T-cell (primary cell): ENCODE data around the gene LATS2. TPM values are rescaled to one million over a fixed set of nuclear protein-coding genes. Genes with fewer than 3 reads are reported as not detected.

Experiments
- ATAC-seq, 4 experiments: fragments of 200-7000 bp in 3 of 4; fragments of 150-1000 bp in 1 of 4; cut with Tn5 transposase; replicated peaks in 1 of 4; 1 replicate in 3 of 4; 2 replicates in 1 of 4; pipeline ENCODE4 v1.10.0; 2021; ENCODE audit warnings: moderate library complexity in 3 of 4, mild to moderate bottlenecking in 2 of 4, moderate number of reproducible peaks in 1 of 4
- CTCF ChIA-PET, 2 donors: fragments of 300-600 bp; sonication (Branson Sonifier 250); formaldehyde crosslinking; loops; one replicate each; lab custom pipeline; 2022; ENCODE audit warnings: antibody characterized with exemption in 2 of 2; lab: Charles Lee
- POLR2A ChIA-PET, 2 donors: fragments of 300-600 bp; sonication (Branson Sonifier 250); formaldehyde crosslinking; loops; one replicate each; lab custom pipeline; 2022; ENCODE audit warnings: antibody characterized with exemption in 2 of 2; lab: Charles Lee
- DNase-seq, 35 experiments: peaks; one replicate each; pipeline versions ENCODE4 v3.0.0 to v3.0.0-alpha.2; 2013 to 2023
- H3K27ac ChIP-seq: one replicate; pipeline ENCODE4 v1.5.1; 2013; ENCODE audit warnings: low read length
- H3K27me3 ChIP-seq, 2 experiments: replicated peaks in 1 of 2; 1 replicate in 1 of 2; 2 replicates in 1 of 2; pipeline versions ENCODE4 v1.6.1 to v1.7.0; 2013; ENCODE audit warnings: low read length in 1 of 2, mixed read lengths in 1 of 2; ENCODE audit not compliant: control insufficient read depth in 2 of 2, insufficient read depth in 2 of 2; ENCODE audit errors: extremely low read depth in 1 of 2
- H3K36me3 ChIP-seq, 2 donors: 1 replicate in 1 of 2; 2 replicates in 1 of 2; pipeline versions ENCODE4 v1.6.1 to v1.7.0; 2013; ENCODE audit warnings: low read length in 1 of 2; ENCODE audit not compliant: control insufficient read depth in 2 of 2, insufficient read depth in 1 of 2; ENCODE audit errors: extremely low read depth in 1 of 2
- H3K4me1 ChIP-seq, 2 experiments: 1 replicate in 1 of 2; 2 replicates in 1 of 2; pipeline versions ENCODE4 v1.6.1 to v1.7.0; 2013; ENCODE audit warnings: low read length in 2 of 2, mixed read lengths in 1 of 2; ENCODE audit not compliant: insufficient read depth in 2 of 2, control insufficient read depth in 1 of 2; ENCODE audit errors: extremely low read depth in 1 of 2
- H3K4me3 ChIP-seq, 2 donors: 1 replicate in 1 of 2; 2 replicates in 1 of 2; pipeline versions ENCODE4 v1.5.1 to v1.7.0; 2013; ENCODE audit warnings: mild to moderate bottlenecking in 2 of 2, low read length in 1 of 2, moderate library complexity in 1 of 2; ENCODE audit not compliant: control insufficient read depth in 1 of 2; ENCODE audit errors: extremely low read depth in 1 of 2
- H3K9me3 ChIP-seq: 2 replicates; pipeline ENCODE4 v1.7.0; 2013
- H3K27ac Mint-ChIP-seq, 2 donors: one replicate each; pipeline ENCODE4 v1.8.0; 2020 to 2021; ENCODE audit warnings: mild to moderate bottlenecking in 2 of 2, mixed read lengths in 2 of 2
- H3K27me3 Mint-ChIP-seq, 2 donors: one replicate each; pipeline ENCODE4 v1.8.0; 2021 to 2022; ENCODE audit warnings: mixed read lengths in 2 of 2
- H3K36me3 Mint-ChIP-seq: one replicate; pipeline ENCODE4 v1.8.0; 2021; ENCODE audit warnings: mixed read lengths
- H3K4me1 Mint-ChIP-seq, 3 donors: one replicate each; pipeline ENCODE4 v1.8.0; 2020 to 2022; ENCODE audit warnings: mixed read lengths in 3 of 3, mild to moderate bottlenecking in 1 of 3
- H3K4me3 Mint-ChIP-seq, 3 donors: one replicate each; pipeline ENCODE4 v1.8.0; 2020 to 2022; ENCODE audit warnings: mild to moderate bottlenecking in 3 of 3, mixed read lengths in 3 of 3, moderate library complexity in 3 of 3
- H3K9me3 Mint-ChIP-seq, 3 donors: one replicate each; pipeline ENCODE4 v1.8.0; 2020 to 2022; ENCODE audit warnings: mixed read lengths in 3 of 3
- WGBS: methylation state at CpG from one replicate; pipeline ENCODE4 v1.1.5; 2013; ENCODE audit warnings: missing lambda C conversion rate; ENCODE audit not compliant: insufficient coverage; 5-methylcytosine and 5-hydroxymethylcytosine counted together
- total RNA-seq, 35 experiments: library from RNA in 6 of 35; stranded (reverse) in 6 of 35; fragments of 120-200 nt in 1 of 35; gene quantifications; one replicate each; pipeline versions ENCODE4 v1.2.1 to v1.2.4 and lab custom pipeline; 2013 to 2026

The LATS2 gene
- total RNA-seq: 1 to 10 TPM in 4 of 5 donors, under 1 TPM in 1; 0.88 to 4.2 (median 2.7) TPM
- total RNA-seq (2013): 1.2 TPM
- 1.8 to 13.5 (median 4.7) reads per million in 29 experiments for total RNA-seq (lab: John Stamatoyannopoulos, UW)

- peaks cover 3 to 7% (median 6%) of the 10 kb centered on the region in 3 donors for H3K4me1 Mint-ChIP-seq
- CTCF ChIA-PET: interaction anchor here in 1 of 2 donors (0.6 kb wide), 1 partner anchor 109 kb away, joined by 6 read pairs; no protein-coding TSS in a partner anchor
- peak within 1 kb of the TSS; percentile 72 to 80 (median 79) for H3K4me3 Mint-ChIP-seq
- H3K9me3 Mint-ChIP-seq: no peaks in the 10 kb centered on the region
- POLR2A ChIA-PET: interaction anchor here in 1 of 2 donors (0.7 kb wide), 1 partner anchor 544 kb away, joined by 3 read pairs; no protein-coding TSS in a partner anchor
- no peaks in the 10 kb centered on the region for H3K9me3 ChIP-seq
- peaks cover 0 to 27% of the 10 kb centered on the region in 2 experiments for H3K27me3 ChIP-seq
- peaks cover 13 to 40% of the 10 kb centered on the region in 2 donors for H3K27me3 Mint-ChIP-seq
- H3K36me3 Mint-ChIP-seq: no peaks in the 10 kb centered on the region
- ATAC-seq: peak; percentile 63 to 82 (median 68)
- H3K36me3 ChIP-seq: no peaks in the 10 kb centered on the region
- under 1% methylated on average over 91 of the region's 96 CpGs for WGBS
- H3K4me3 ChIP-seq: peak within 1 kb of the TSS; percentile 22 to 77
- DNase-seq: peak in 34 of 35 experiments; percentile 27 to 75 (median 48)
- peaks cover 0 to 12% of the 10 kb centered on the region in 2 experiments for H3K4me1 ChIP-seq
- peak within 1 kb of the TSS in 1 of 2 donors; percentile 48 for H3K27ac Mint-ChIP-seq
- H3K27ac ChIP-seq: no peak within 1 kb of the TSS
Measured at GRCh38 chr13:21061029-21061763, at the start of gene LATS2. LATS2 (minus strand) TSS chr13:21061586; CDS start chr13:21046026, 15,560 bp downstream.

GRCh38 chr13:21109168-21109567, 47.8 kb upstream of the LATS2 start:
- DNase-seq: no peak
- H3K4me3 Mint-ChIP-seq: no peak overlapping the region
- POLR2A ChIA-PET: no interaction called here
- H3K4me1 ChIP-seq: peaks cover 0 to 3% of the 10 kb centered on the region in 2 experiments
- H3K4me3 ChIP-seq: no peak overlapping the region
- H3K9me3 ChIP-seq: no peaks in the 10 kb centered on the region
- no peak for ATAC-seq
- CTCF ChIA-PET: interaction anchor here in 1 of 2 donors (0.6 to 1.1 kb wide), 3 partner anchors 368 to 1162 kb away, joined by 3 to 10 read pairs (median 8); no protein-coding TSS in a partner anchor
- whole genome bisulfite sequencing: 68% methylated on average over 5 of the region's 7 CpGs
- no peaks in the 10 kb centered on the region for H3K36me3 Mint-ChIP-seq
- H3K4me1 Mint-ChIP-seq: peaks cover 0 to 2% (median 2%) of the 10 kb centered on the region in 3 donors
- H3K27ac Mint-ChIP-seq: no peak overlapping the region
- no peaks in the 10 kb centered on the region for H3K27me3 Mint-ChIP-seq
- H3K27ac ChIP-seq: no peak overlapping the region
- H3K36me3 ChIP-seq: no peaks in the 10 kb centered on the region
- H3K9me3 Mint-ChIP-seq: no peaks in the 10 kb centered on the region
- no peaks in the 10 kb centered on the region for H3K27me3 ChIP-seq

- no peaks in the 10 kb centered on the region for H3K36me3 Mint-ChIP-seq
- Histone ChIP-seq H3K4me1 (peaks cover 0 to 3% of the 10 kb centered on the region in 2 experiments), H3K27ac (no peak overlapping the region), H3K9me3 (no peaks in the 10 kb centered on the region), H3K4me3 (no peak overlapping the region), H3K27me3 (peaks cover 0 to 7% of the 10 kb centered on the region in 2 experiments), H3K36me3 (no peaks in the 10 kb centered on the region)
- H3K4me1 Mint-ChIP-seq: peaks cover 0 to 2% (median 2%) of the 10 kb centered on the region in 3 donors
- H3K27ac Mint-ChIP-seq: no peak overlapping the region
- 20% methylated on average over 1 of the region's 4 CpGs for WGBS
- no peak for DNase-seq
- no peak overlapping the region for H3K4me3 Mint-ChIP-seq
- POLR2A ChIA-PET: no interaction called here
- peaks cover 0 to 2% of the 10 kb centered on the region in 2 donors for H3K27me3 Mint-ChIP-seq
- H3K9me3 Mint-ChIP-seq: no peaks in the 10 kb centered on the region
- CTCF ChIA-PET: interaction anchor here in 1 of 2 donors (1.3 kb wide), 1 partner anchor 371 kb away, joined by 4 read pairs; no protein-coding TSS in a partner anchor
- no peak for ATAC-seq
Measured at GRCh38 chr13:21106089-21106488, 44.7 kb upstream of the LATS2 start.

- POLR2A ChIA-PET: no interaction called here
- H3K4me3 ChIP-seq: no peak overlapping the region
- Mint-ChIP-seq H3K27ac (no peak overlapping the region), H3K9me3 (no peaks in the 10 kb centered on the region), H3K36me3 (no peaks in the 10 kb centered on the region), H3K4me1 (no peaks in the 10 kb centered on the region), H3K27me3 (peaks cover 3 to 6% of the 10 kb centered on the region in 2 donors), H3K4me3 (no peak overlapping the region)
- H3K27ac ChIP-seq: no peak overlapping the region
- CTCF ChIA-PET: no interaction called here
- H3K4me1 ChIP-seq: no peaks in the 10 kb centered on the region
- WGBS: 96% methylated on average over 25 of the region's 37 CpGs
- H3K9me3 ChIP-seq: no peaks in the 10 kb centered on the region
- peaks cover 0 to 11% of the 10 kb centered on the region in 2 experiments for H3K27me3 ChIP-seq
- H3K36me3 ChIP-seq: no peaks in the 10 kb centered on the region
- ATAC-seq: no peak
- no peak for DNase-seq
Measured at GRCh38 chr13:21104199-21105019, 43.0 kb upstream of the LATS2 start.

GRCh38 chr13:21101865-21102576, 40.6 kb upstream of the LATS2 start:
- Histone ChIP-seq H3K4me3 (no peak overlapping the region), H3K27me3 (peaks cover 0 to 11% of the 10 kb centered on the region in 2 experiments), H3K4me1 (no peaks in the 10 kb centered on the region), H3K27ac (no peak overlapping the region), H3K36me3 (no peaks in the 10 kb centered on the region), H3K9me3 (no peaks in the 10 kb centered on the region)
- 77% methylated on average over 9 of the region's 12 CpGs for WGBS
- Mint-ChIP-seq H3K27me3 (peaks cover 3 to 6% of the 10 kb centered on the region in 2 donors), H3K36me3 (no peaks in the 10 kb centered on the region), H3K9me3 (no peaks in the 10 kb centered on the region), H3K4me1 (no peaks in the 10 kb centered on the region), H3K4me3 (no peak overlapping the region), H3K27ac (no peak overlapping the region)
- DNase-seq: no peak
- ChIA-PET CTCF (interaction anchor here (0.5 to 0.9 kb wide), 2 partner anchors 11 to 1925 kb away, joined by 3 to 4 read pairs; no protein-coding TSS in a partner anchor), POLR2A (interaction anchor here in 1 of 2 donors (0.6 kb wide), 1 partner anchor 22 kb away, joined by 3 read pairs; no protein-coding TSS in a partner anchor)
- ATAC-seq: no peak
